ENCODE data around the gene ARFRP1. TPM values are rescaled to one million over a fixed set of nuclear protein-coding genes. Genes with fewer than 3 reads are reported as not detected.
A peak's percentile ranks its signal among the peaks of the same experiment; 100 is the strongest.

Gene ARFRP1
- total RNA-seq, 1 experiment from 2014 or later, result 46.2 TPM

- DNase-seq (ENCODE audit: low read depth), result no peak
Observed at GRCh38 chr20:63744158-63744557, 36.4 kb upstream of the ARFRP1 start.

DNA sequence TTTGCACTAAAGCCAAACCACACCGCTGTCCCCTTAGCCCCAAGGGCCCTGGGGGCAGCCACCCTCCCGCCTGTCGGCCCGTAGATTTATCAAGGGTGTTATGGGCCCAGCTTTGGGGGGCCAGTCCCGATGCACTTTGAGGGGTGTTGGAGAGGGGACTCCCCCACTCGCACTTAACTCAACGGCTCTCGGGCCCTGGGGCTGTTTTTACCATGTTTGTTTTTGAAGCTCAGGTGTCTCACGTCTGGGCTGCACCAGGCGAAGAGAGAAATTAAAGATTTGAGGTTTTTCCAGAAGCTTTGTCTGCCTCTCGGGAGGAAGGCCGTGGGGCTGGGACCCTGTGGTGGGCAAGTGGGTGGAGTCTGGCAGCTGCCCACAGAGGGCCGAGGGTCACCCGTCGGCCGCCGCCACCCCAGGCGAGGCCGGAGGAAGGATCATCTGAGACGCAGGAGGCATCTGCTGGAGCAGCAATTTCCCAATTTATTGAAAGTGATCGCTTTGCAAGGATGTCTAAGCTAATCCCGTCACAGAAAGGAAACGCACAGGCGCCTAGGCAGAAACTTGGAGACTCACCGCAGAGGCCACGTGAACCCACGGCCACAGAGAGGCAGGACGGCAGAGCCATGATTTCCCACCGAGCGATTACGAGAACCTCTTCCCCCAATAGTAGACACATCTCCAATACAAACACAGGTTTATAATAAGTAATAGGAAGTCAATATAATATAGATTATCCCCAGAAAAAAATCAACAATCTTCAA lies 35.6 kb upstream of the ARFRP1 start:
- no peak for DNase-seq (ENCODE audit: low read depth)

DNA sequence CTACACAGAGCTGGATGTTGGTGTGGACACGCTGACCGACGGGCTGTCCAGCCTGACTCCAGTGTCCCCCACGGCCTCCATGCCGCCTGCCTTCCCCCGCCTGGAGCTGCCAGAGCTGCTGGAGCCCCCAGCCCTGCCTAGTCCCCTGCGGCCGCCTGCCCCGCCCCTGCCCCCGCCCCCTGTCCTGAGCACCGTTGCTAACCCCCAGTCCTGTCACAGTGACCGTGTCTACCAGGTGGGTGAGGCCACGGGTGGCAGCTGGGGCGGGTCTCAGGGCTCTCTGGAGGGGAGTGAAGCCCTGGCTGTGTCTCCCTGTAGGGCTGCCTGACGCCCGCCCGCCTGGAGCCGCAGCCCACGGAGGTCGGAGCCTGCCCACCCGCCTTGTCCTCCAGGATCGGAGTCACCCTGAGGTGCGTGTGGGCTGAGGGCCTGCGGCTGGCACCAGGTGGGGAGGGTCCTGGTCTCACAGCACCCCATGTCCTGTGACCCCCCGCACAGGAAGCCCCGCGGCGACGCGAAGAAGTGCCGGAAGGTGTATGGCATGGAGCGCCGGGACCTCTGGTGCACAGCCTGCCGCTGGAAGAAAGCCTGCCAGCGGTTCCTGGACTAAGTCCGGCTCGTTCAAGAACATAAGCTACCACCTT lies 34.7 kb upstream of the ARFRP1 start:
- DNase-seq (ENCODE audit: low read depth), result no peak

- no peak for DNase-seq (ENCODE audit: low read depth)
Observed at GRCh38 chr20:63741676-63742380, 34.1 kb upstream of the ARFRP1 start.

GRCh38 chr20:63741354-63741675 lies 33.5 kb upstream of the ARFRP1 start:
- DNase-seq (ENCODE audit: low read depth), result no peak

- peak; percentile 78 for DNase-seq (ENCODE audit: low read depth)
Observed at GRCh38 chr20:63740627-63741353, 33.0 kb upstream of the ARFRP1 start.

- DNase-seq (ENCODE audit: low read depth), result no peak
Observed at GRCh38 chr20:63740070-63740626, 32.4 kb upstream of the ARFRP1 start.

- DNase-seq (ENCODE audit: low read depth), result no peak
Observed at GRCh38 chr20:63739130-63740069, 31.6 kb upstream of the ARFRP1 start, which contains the start of gene SLC2A4RG. TSS of gene SLC2A4RG (plus strand) at chr20:63739776. CDS start at chr20:63739913, 137 bp downstream.

GRCh38 chr20:63738687-63739129 lies 30.9 kb upstream of the ARFRP1 start:
- no peak for DNase-seq (ENCODE audit: low read depth)

DNA sequence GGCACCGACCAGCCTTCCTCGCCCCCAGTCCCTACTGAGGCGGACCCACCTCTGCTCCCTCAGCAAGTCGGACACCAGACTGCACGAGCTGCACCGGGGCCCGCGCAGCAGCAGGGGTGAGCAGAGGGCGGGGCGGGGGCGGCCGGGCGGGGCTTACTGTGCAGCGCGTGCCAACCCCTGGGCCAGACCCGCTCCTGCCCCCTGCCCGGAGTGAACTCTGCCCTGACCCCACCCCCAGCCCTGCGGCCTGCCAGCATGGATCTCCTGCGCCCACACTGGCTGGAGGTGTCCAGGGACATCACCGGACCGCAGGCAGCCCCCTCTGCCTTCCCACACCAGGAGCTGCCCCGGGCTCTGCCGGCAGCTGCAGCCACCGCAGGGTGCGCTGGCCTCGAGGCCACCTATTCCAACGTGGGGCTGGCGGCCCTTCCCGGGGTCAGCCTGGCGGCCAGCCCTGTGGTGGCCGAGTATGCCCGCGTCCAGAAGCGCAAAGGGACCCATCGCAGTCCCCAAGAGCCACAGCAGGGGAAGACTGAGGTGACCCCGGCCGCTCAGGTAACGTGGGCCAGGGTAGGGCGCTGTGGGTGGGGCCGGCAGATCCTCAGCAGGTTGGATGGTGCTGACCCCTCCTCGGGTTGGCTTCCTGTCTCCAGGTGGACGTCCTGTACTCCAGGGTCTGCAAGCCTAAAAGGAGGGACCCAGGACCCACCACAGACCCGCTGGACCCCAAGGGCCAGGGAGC lies 30.3 kb upstream of the ARFRP1 start:
- no peak for DNase-seq (ENCODE audit: low read depth)

- DNase-seq (ENCODE audit: low read depth), result no peak
Observed at GRCh38 chr20:63737695-63737944, 29.8 kb upstream of the ARFRP1 start.

- no peak for DNase-seq (ENCODE audit: low read depth)
Observed at GRCh38 chr20:63736893-63737694, 29.3 kb upstream of the ARFRP1 start.

- no peak for DNase-seq (ENCODE audit: low read depth)
Observed at GRCh38 chr20:63735859-63736718, 28.3 kb upstream of the ARFRP1 start, which contains the start of gene LIME1. TSS of gene LIME1 (plus strand) at chr20:63736664. CDS start at chr20:63737550, 886 bp downstream.

DNA sequence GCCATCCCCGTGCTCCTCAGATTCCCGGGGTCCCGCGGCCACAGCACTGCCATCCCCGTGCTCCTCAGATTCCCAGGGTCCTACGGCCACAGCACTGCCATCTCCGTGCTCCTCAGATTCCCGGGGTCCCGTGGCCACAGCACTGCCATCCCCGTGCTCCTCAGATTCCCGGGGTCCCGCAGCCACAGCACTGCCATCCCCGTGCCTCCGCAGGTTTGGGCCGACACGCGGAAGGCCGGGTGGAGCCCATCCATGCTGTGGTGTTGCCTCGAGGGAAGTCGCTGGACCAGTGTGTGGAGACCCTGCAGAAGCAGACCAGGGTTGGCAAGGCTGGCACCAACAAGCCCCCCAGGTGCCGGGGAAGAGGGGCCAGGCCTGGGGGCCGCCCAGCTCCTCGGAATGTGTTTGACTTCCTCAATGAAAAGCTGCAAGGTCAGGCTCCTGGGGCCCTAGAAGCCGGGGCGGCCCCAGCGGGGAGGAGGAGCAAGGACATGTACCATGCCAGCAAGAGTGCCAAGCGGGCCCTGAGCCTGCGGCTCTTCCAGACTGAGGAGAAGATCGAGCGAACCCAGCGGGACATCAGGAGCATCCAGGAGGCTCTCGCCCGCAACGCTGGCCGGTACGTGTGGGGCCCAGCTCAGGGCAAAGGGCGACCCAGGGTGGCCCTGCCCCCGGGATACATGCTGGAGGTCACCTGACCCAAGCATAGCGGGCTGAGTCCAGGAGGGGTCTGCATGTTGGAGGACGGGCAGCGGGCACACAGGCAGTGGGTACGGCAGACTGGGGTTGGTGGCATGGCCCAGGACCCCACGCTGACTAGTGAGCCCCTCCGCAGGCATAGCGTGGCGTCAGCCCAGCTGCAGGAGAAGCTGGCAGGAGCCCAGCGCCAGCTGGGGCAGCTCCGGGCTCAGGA lies 27.4 kb upstream of the ARFRP1 start:
- DNase-seq (ENCODE audit: low read depth), result no peak

DNA sequence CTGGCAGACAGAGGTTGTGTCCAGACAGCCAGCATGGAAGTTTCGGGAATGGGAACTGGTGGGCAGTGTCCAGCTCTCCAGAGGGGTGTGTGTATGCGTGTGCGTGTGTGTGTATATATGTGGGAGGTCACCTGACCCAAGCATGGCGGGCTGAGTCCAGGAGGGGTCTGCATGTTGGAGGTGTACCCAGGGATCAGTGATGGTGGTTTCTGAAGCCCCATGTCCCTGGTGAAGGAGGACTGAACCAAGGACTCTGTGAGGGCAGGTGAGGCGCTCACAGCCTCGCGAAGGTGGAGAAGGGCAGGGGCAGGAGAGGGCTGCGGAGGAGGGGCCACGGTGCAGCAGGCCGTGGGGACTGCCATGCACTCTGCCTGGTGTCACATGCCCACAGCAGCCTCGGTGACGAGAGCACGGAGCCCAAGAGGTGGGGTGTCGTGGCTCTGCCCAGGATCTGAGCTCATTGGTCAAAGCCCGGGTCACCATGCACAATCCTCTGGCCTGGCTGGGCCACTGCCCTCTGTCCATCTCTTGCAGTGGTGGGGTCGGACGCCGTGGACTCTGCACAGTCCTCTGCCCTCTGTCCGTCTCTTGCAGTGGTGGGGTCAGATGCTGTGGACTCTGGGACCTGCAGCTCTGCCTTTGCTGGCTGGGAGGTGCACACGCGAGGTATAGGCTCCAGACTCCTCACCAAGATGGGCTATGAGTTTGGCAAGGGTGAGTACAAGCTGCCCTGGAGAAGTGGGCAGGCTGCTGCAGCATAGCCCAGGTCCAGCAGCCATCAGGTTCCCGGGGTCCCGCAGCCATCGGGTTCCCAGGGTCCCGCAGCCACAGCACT lies 26.6 kb upstream of the ARFRP1 start:
- DNase-seq (ENCODE audit: low read depth), result no peak

DNA sequence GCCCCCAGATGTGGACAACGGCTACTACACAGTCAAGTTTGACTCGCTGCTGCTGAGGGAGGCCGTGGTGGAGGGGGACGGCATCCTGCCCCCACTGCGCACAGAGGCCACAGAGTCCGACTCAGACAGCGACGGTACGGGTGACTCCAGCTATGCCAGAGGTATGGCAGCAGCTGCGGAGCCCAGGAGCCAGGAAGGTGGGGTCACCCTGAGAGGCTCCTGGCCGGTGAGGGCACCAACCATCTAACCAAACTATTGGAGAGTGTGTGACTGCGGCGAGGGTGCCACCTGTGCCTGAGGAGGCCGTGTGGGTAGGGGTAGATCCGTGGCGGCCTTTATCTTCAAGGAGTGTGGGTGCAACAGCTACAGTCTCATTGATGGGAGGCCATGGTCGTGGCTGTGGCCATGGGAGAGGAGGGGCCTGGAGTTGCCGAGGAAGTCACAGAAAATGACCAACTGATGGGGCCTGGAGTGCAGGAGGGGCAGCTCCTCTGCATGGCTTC lies 25.9 kb upstream of the ARFRP1 start:
- no peak for DNase-seq (ENCODE audit: low read depth)
